ENCODE results near the gene ZNF516.

- TF ChIP-seq CTCF (IDR thresholded peaks at IDR 0.05) (no peak), POLR2A (IDR thresholded peaks at IDR 0.05) (no peak)
Measured at GRCh38 chr18:76420898-76421684, 74.0 kb downstream of the ZNF516 start.
